Ectodermal cell (in vitro differentiated cells): ENCODE results near the gene OR2J2.
"Not testable (repeated sequence)": the region's sequence is repeated elsewhere in the genome, so short reads cannot be mapped to it uniquely, and the experiment has no call there.

ENCODE experiments used
- H3K27ac ChIP-seq: 2 replicates; pipeline ENCODE4 v1.7.0; 2013; ENCODE audit warnings: mild to moderate bottlenecking, low read depth, low read length; ENCODE audit not compliant: insufficient read depth, poor library complexity, severe bottlenecking
- H3K27me3 ChIP-seq: 2 replicates; pipeline ENCODE4 v1.7.0; 2013; ENCODE audit warnings: mild to moderate bottlenecking, low read length; ENCODE audit not compliant: insufficient read depth, control insufficient read depth, poor library complexity, severe bottlenecking
- H3K36me3 ChIP-seq: one replicate; pipeline ENCODE4 v1.7.0; 2013; ENCODE audit warnings: low read length; ENCODE audit not compliant: control insufficient read depth, insufficient read depth
- H3K4me1 ChIP-seq: one replicate; pipeline ENCODE4 v1.7.0; 2013; ENCODE audit warnings: low read length; ENCODE audit not compliant: control insufficient read depth, insufficient read depth
- H3K4me3 ChIP-seq: 2 replicates; pipeline ENCODE4 v1.7.0; 2013; ENCODE audit warnings: low read depth, low read length, control low read depth; ENCODE audit not compliant: insufficient read depth
- H3K9me3 ChIP-seq: 2 replicates; pipeline ENCODE4 v1.7.0; 2013; ENCODE audit warnings: mild to moderate bottlenecking, low read length, moderate library complexity; ENCODE audit not compliant: control insufficient read depth
- WGBS, 2 experiments: methylation state at CpG; one replicate each; pipeline ENCODE4 v1.1.7; 2013; ENCODE audit warnings: missing lambda C conversion rate in 2 of 2; 5-methylcytosine and 5-hydroxymethylcytosine counted together

The OR2J2 gene

GRCh38 chr6:29217242-29217641 lies 46.5 kb downstream of the OR2J2 start:
- WGBS, 2 experiments: 65 to 68% methylated on average over 2 of the region's 2 CpGs
- H3K27me3 ChIP-seq, H3K4me1 ChIP-seq, H3K36me3 ChIP-seq, H3K9me3 ChIP-seq, H3K4me3 ChIP-seq, H3K27ac ChIP-seq: not testable (repeated sequence)

DNA sequence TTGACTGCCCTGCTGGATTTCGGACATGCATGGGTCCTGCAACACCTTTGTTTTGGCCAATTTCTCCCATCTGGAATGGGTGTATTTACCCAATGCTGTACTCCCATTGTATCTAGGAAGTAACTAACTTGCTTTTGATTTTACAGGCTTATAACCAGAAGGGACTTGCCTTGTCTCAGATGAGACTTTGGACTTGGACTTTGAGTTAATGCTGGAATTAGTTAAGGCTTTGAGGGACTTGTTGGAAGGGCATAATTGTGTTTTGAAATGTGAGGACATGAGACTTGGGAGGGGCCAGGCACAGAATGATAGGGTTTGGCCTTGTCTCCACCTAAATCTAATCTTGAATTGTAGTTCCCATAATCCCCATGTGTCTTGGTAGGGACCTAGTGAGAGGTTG lies 47.3 kb downstream of the OR2J2 start:
- H3K27ac ChIP-seq, H3K4me1 ChIP-seq, H3K36me3 ChIP-seq, H3K27me3 ChIP-seq, H3K9me3 ChIP-seq, H3K4me3 ChIP-seq: not testable (repeated sequence)
- 84 to 96% methylated on average over 1 of the region's 1 CpG for WGBS, 2 experiments
